Measurements from ENCODE around the gene KLHL36. TPM values are rescaled to one million over a fixed set of nuclear protein-coding genes. Genes with fewer than 3 reads are reported as not detected.
A peak's percentile ranks its signal among the peaks of the same experiment; 100 is the strongest.

KLHL36 gene
- total RNA-seq, 2 donors from 2014 or later, result 68.1 to 78.2 TPM

DNA sequence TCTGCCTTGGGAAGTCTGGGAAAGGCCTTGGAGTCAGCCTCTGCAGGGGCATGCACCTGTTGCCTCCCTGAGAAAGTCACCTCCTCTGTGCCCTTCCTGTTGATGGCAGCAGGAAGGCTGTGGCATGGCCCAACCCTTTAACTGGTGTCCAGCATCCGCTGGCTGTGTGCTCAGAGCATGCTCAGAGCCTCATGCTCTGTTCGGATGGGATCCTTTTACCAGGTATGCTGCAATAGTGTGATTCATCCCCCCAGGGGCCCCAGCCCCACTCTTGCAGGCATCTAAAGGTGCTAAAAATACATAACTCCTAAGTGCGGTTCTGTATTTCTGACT is 24.9 kb downstream of the KLHL36 start:
- H3K4me3 Mint-ChIP-seq, result no peak overlapping the region
- H3K27me3 Mint-ChIP-seq, result peaks cover 5% of the 10 kb centered on the region
- H3K9me3 ChIP-seq (ENCODE audit: control insufficient read depth, low read length, poor library complexity, severe bottlenecking), result no peaks in the 10 kb centered on the region
- DNase-seq (no peak), ATAC-seq (no peak)
- peaks cover 9% of the 10 kb centered on the region for H3K4me1 Mint-ChIP-seq
- no peak overlapping the region for H3K27ac Mint-ChIP-seq
- H3K36me3 Mint-ChIP-seq (ENCODE audit: low read depth), result no peaks in the 10 kb centered on the region

DNA sequence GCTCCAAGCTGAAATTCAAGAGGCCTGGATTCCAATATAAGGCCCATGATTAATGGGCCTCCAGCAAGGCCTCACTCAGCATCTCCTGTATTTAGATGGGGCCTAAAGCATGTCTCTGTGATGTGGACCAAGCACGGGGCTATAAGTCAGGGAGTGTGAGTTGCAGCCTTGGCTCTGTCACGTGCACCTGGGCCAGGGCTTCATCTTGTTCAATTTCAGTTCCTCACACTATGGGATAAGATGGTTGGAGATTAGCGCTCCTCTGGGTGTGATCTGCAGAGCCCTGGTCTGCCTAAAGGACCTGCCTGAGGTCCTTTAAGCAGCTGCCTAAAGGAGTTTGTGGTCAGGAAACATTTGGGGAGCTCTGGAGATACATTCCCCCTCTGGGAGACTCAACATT is 25.2 kb downstream of the KLHL36 start:
- Mint-ChIP-seq H3K36me3 (ENCODE audit: low read depth) (no peaks in the 10 kb centered on the region), H3K4me3 (no peak overlapping the region), H3K27ac (peak overlapping the region; percentile 19), H3K27me3 (peaks cover 5% of the 10 kb centered on the region), H3K4me1 (peaks cover 8% of the 10 kb centered on the region)
- H3K9me3 ChIP-seq (ENCODE audit: control insufficient read depth, low read length, poor library complexity, severe bottlenecking), result no peaks in the 10 kb centered on the region
- ATAC-seq (no peak), DNase-seq (no peak)

GRCh38 chr16:84675423-84675822 is 27.1 kb downstream of the KLHL36 start:
- H3K9me3 ChIP-seq (ENCODE audit: control insufficient read depth, low read length, poor library complexity, severe bottlenecking), result no peaks in the 10 kb centered on the region
- H3K27ac Mint-ChIP-seq, result no peak overlapping the region
- peaks cover 6% of the 10 kb centered on the region for H3K4me1 Mint-ChIP-seq
- DNase-seq, result no peak
- peaks cover 12% of the 10 kb centered on the region for H3K27me3 Mint-ChIP-seq
- H3K4me3 Mint-ChIP-seq, result no peak overlapping the region
- no peaks in the 10 kb centered on the region for H3K36me3 Mint-ChIP-seq (ENCODE audit: low read depth)
- no peak for ATAC-seq

- H3K27ac Mint-ChIP-seq, result no peak overlapping the region
- H3K9me3 ChIP-seq (ENCODE audit: control insufficient read depth, low read length, poor library complexity, severe bottlenecking), result no peaks in the 10 kb centered on the region
- no peak for ATAC-seq
These were observed 27.6 kb downstream of the KLHL36 start for GRCh38 chr16:84675884-84676283.

GRCh38 chr16:84677017-84677803 is 28.9 kb downstream of the KLHL36 start:
- no peak overlapping the region for H3K4me3 Mint-ChIP-seq
- peaks cover 3% of the 10 kb centered on the region for H3K4me1 Mint-ChIP-seq

More at GRCh38 chr16:84675884-84676283, 27.6 kb downstream of the KLHL36 start:
- H3K4me3 Mint-ChIP-seq, result no peak overlapping the region
- no peak for DNase-seq
- H3K36me3 Mint-ChIP-seq (ENCODE audit: low read depth), result no peaks in the 10 kb centered on the region
- peaks cover 6% of the 10 kb centered on the region for H3K4me1 Mint-ChIP-seq
- peaks cover 17% of the 10 kb centered on the region for H3K27me3 Mint-ChIP-seq

DNA sequence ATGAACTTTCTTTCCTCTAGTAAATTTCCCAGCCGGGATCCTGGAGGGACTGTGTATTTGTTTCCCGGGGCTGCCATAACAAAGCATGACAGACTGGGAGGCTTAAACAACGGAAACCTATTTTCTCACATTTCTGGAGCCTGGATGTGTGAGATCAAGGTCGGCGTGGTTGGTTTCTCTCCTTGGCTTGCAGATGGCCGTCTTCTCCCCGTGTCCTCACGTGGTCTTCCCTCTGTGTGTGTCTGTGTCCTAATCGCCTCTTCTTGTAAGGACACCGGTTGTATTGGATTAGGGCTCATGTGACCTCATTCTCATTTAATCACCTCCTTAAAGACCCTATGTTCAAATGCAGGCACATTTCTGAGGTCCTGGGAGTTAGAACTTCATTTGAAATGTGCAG is 29.5 kb downstream of the KLHL36 start:
- Mint-ChIP-seq H3K4me3 (no peak overlapping the region), H3K4me1 (peaks cover 2% of the 10 kb centered on the region), H3K27me3 (peaks cover 19% of the 10 kb centered on the region), H3K27ac (no peak overlapping the region), H3K36me3 (ENCODE audit: low read depth) (no peaks in the 10 kb centered on the region)
- DNase-seq, result no peak
- no peak for ATAC-seq
- H3K9me3 ChIP-seq (ENCODE audit: control insufficient read depth, low read length, poor library complexity, severe bottlenecking), result no peaks in the 10 kb centered on the region

More at GRCh38 chr16:84677017-84677803, 28.9 kb downstream of the KLHL36 start:
- no peaks in the 10 kb centered on the region for H3K9me3 ChIP-seq (ENCODE audit: control insufficient read depth, low read length, poor library complexity, severe bottlenecking)
- peaks cover 19% of the 10 kb centered on the region for H3K27me3 Mint-ChIP-seq
- H3K27ac Mint-ChIP-seq, result no peak overlapping the region
- DNase-seq (no peak), ATAC-seq (no peak)
- H3K36me3 Mint-ChIP-seq (ENCODE audit: low read depth), result no peaks in the 10 kb centered on the region

DNA sequence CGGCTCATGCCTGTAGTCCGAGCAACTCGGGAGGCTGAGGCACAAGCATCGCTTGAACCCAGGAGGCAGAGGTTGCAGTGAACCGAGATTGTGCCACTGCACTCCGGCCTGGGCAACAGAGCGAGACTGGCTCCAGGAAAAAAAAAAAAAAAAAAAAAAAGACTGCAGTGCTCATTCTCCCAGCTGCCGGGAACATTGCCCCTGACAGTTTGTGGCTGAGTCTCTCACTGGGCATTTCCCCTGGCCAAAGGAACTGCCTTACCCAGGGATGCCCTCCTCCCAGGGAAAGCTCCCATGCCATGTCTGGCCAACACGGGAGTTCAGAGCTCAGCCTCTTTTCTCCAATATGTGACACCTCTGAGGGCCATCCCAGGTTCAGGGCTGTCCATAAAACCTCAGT is 30.2 kb downstream of the KLHL36 start:
- H3K9me3 ChIP-seq (ENCODE audit: control insufficient read depth, low read length, poor library complexity, severe bottlenecking), result no peaks in the 10 kb centered on the region
- Mint-ChIP-seq H3K4me3 (no peak overlapping the region), H3K27me3 (peaks cover 19% of the 10 kb centered on the region), H3K36me3 (ENCODE audit: low read depth) (no peaks in the 10 kb centered on the region), H3K27ac (no peak overlapping the region), H3K4me1 (peaks cover 2% of the 10 kb centered on the region)
- DNase-seq (no peak), ATAC-seq (no peak)

DNA sequence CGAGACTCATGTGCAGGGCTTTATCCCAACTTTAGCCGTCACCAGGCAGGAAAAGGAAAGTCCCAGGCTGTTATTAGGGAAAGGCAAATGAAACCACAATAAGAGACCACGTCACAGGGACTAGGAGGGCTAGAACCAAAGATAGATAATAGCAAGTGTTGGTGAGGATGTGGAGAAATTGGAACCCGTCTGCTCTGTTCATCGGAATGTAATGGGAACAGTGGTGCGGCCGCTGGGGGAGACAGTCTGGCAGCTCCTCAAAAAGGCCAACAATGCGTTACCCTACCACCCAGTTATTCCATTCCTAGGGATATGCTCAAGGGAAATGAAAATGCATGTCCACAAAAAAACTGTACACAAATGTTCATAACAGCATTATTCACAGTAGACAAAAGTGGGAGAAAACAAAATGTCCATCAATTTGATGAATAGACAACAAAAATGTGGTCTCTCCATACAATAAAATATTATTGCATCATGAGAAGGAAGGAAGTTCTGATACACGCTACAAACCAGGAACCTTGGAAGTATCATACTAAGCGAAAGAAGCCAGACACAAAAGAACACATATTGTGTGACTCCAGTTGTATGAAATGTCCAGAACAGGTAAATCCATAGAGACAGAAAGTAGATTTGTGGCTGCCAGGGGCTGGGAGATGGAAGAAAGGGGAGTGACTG is 32.0 kb downstream of the KLHL36 start:
- peaks cover 4% of the 10 kb centered on the region for H3K4me1 Mint-ChIP-seq
- no peak overlapping the region for H3K4me3 Mint-ChIP-seq
- ATAC-seq (no peak), DNase-seq (no peak)
- H3K27ac Mint-ChIP-seq, result no peak overlapping the region
- H3K9me3 ChIP-seq (ENCODE audit: control insufficient read depth, low read length, poor library complexity, severe bottlenecking), result no peaks in the 10 kb centered on the region
- peaks cover 37% of the 10 kb centered on the region for H3K27me3 Mint-ChIP-seq
- no peaks in the 10 kb centered on the region for H3K36me3 Mint-ChIP-seq (ENCODE audit: low read depth)

DNA sequence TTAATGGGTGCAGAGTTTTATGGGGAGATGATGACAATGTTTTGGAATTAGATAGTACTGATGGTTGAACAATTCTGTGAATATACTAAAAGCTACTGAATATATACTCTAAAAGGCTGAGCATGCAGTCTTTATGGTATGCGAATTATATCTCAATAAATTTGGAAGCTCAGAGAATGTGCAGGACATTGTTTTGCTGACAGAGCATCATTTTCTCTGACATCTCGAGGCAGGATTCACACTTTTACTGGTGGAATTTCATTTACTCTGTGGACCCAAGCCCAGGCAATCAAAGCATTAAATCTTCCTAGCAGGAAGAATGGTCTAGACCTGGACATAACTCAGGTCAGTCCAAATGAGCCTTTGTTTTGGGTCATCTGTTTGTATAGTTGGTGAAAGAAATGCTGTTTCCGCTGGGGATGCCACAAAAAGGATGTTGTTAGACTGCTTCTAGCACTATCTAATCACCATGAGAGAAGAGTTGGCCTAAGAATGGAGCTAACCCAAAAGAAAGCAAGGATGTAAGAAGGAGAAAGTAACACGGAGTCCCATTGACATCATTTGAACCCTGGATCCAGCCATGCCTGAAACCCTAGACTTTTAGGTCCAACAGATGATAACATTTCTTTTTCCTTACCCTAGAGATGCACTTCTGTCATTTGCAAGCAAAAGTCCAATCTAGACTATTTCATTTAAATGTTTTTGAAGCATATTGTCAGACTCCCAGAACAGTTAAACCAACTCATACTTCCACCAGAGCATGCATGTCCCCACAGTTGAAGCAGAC is 32.7 kb downstream of the KLHL36 start:
- no peak for ATAC-seq
- H3K4me3 Mint-ChIP-seq, result no peak overlapping the region
- no peaks in the 10 kb centered on the region for H3K9me3 ChIP-seq (ENCODE audit: control insufficient read depth, low read length, poor library complexity, severe bottlenecking)
- no peak overlapping the region for H3K27ac Mint-ChIP-seq
- H3K4me1 Mint-ChIP-seq, result peaks cover 3% of the 10 kb centered on the region
- no peak for DNase-seq
- H3K36me3 Mint-ChIP-seq (ENCODE audit: low read depth), result no peaks in the 10 kb centered on the region
- peaks cover 37% of the 10 kb centered on the region for H3K27me3 Mint-ChIP-seq

DNA sequence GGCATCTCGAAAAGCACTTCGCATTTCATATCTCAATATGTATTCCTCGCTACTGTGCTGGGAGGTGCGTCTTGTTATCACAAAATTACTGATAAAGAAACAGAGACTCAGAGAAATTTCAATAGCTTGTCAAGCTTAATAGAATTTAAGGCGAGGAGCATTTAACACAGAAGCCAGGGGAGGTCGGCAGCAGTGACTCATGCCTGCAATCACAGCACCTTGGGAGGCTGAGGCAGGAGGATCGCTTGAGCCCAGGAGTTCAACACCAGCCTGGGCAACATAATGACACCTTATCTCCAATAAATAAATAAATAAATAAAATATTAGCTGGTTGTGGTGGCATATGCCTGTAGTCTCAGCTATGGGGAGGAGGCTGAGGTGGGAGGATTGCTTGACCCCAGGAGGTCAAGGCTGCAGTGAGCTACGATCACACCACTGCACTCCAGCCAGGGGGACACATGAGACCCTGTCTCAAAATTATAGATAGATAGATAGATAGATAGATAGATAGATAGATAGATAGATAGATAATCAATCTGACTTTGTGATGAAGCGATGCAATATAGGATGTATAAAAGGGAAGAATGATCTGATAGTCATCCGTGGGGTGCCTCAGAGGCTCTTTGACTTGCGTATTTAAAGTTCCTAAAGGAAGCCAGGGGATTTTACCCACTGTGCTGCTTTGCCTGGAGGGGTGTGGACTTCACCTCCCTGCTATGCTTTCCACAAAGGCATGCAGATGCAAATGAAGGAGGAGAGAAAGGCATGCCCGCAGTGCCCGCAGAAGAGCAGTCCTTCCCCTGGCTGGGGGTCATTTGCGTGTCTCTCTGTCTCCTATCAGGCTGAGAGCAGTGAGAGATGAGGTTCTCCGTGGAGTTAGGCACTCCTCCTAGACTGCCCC is 35.6 kb downstream of the KLHL36 start:
- no peak overlapping the region for H3K27ac Mint-ChIP-seq
- DNase-seq, result no peak
- ATAC-seq, result no peak
- no peaks in the 10 kb centered on the region for H3K9me3 ChIP-seq (ENCODE audit: control insufficient read depth, low read length, poor library complexity, severe bottlenecking)
- H3K27me3 Mint-ChIP-seq, result peaks cover 38% of the 10 kb centered on the region
- H3K4me1 Mint-ChIP-seq, result peaks cover 2% of the 10 kb centered on the region
- no peak overlapping the region for H3K4me3 Mint-ChIP-seq
- peaks cover under 1% of the 10 kb centered on the region for H3K36me3 Mint-ChIP-seq (ENCODE audit: low read depth)

GRCh38 chr16:84684592-84684965 is 36.3 kb downstream of the KLHL36 start:
- H3K4me1 Mint-ChIP-seq, result peaks cover 2% of the 10 kb centered on the region

DNA sequence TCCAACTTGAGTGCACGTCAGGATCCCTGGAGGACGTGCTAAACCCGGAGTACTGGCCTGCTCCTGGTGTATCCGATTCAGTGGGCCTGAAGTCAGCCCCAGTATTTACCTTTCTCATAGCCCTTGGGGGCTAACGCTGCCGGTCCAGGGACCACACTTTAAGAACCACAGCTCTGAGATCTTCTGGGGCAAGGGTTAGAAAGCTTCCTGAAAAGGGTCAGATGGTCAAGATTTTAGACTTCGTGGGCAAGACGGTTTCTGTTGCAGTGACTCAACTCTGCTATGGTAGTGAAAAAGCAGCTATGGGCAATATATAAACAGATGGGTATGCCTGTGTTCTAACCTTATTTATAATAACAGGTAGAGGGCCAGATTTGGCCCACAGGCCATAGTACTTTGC is 36.9 kb downstream of the KLHL36 start:
- Mint-ChIP-seq H3K4me3 (no peak overlapping the region), H3K4me1 (peaks cover 2% of the 10 kb centered on the region), H3K27me3 (peaks cover 37% of the 10 kb centered on the region), H3K27ac (no peak overlapping the region), H3K36me3 (ENCODE audit: low read depth) (peaks cover 2% of the 10 kb centered on the region)
- ATAC-seq (no peak), DNase-seq (no peak)
- H3K9me3 ChIP-seq (ENCODE audit: control insufficient read depth, low read length, poor library complexity, severe bottlenecking), result no peaks in the 10 kb centered on the region

More at GRCh38 chr16:84684592-84684965, 36.3 kb downstream of the KLHL36 start:
- no peak for DNase-seq
- H3K27me3 Mint-ChIP-seq, result peaks cover 38% of the 10 kb centered on the region
- H3K9me3 ChIP-seq (ENCODE audit: control insufficient read depth, low read length, poor library complexity, severe bottlenecking), result no peaks in the 10 kb centered on the region
- H3K36me3 Mint-ChIP-seq (ENCODE audit: low read depth), result peaks cover 2% of the 10 kb centered on the region
- no peak overlapping the region for H3K27ac Mint-ChIP-seq
- no peak overlapping the region for H3K4me3 Mint-ChIP-seq
- ATAC-seq, result no peak

All from T-helper 17 cell (primary cell).